Osteoblast (primary cell): ENCODE results near the gene MYOD1. TPM values are rescaled to one million over a fixed set of nuclear protein-coding genes. Genes with fewer than 3 reads are reported as not detected.

Experiments
- DNase-seq: peaks from one replicate; pipeline ENCODE4 v3.0.0; 2011; ENCODE audit warnings: low spot score, mixed read lengths; ENCODE audit not compliant: insufficient read length; ENCODE audit errors: missing footprints
- H2AFZ ChIP-seq: 2 replicates; pipeline ENCODE4 v1.6.0; 2011; ENCODE audit warnings: mild to moderate bottlenecking, low read length
- H3K27ac ChIP-seq: 2 replicates; pipeline ENCODE4 v1.5.1; 2011; ENCODE audit warnings: mild to moderate bottlenecking, low read depth, low read length, moderate library complexity
- H3K27me3 ChIP-seq: 2 replicates; pipeline ENCODE4 v1.6.0; 2012; ENCODE audit warnings: mild to moderate bottlenecking, control low read depth, inconsistent platforms, low read length, moderate library complexity; ENCODE audit not compliant: insufficient read depth
- H3K36me3 ChIP-seq: 2 replicates; pipeline ENCODE4 v1.5.1; 2011; ENCODE audit warnings: mild to moderate bottlenecking, low read length, control low read depth, moderate library complexity; ENCODE audit not compliant: insufficient read depth
- H3K4me1 ChIP-seq: 2 replicates; pipeline ENCODE4 v1.5.1; 2011; ENCODE audit warnings: mild to moderate bottlenecking, low read length, control low read depth, moderate library complexity; ENCODE audit not compliant: insufficient read depth
- H3K4me2 ChIP-seq: 2 replicates; pipeline ENCODE4 v1.6.0; 2011; ENCODE audit warnings: mild to moderate bottlenecking, low read length; ENCODE audit not compliant: insufficient read depth
- H3K4me3 ChIP-seq: fragments of 200-600 bp; sonication (generic); 3 replicates; pipeline ENCODE4 v1.5.1; 2012; ENCODE audit warnings: mild to moderate bottlenecking, low read length, inconsistent platforms; ENCODE audit not compliant: insufficient read depth
- H3K79me2 ChIP-seq: 2 replicates; pipeline ENCODE4 v1.6.0; 2012; ENCODE audit warnings: mild to moderate bottlenecking, low read length, control low read depth, inconsistent platforms; ENCODE audit not compliant: insufficient read depth
- H3K9me3 ChIP-seq: 2 replicates; pipeline ENCODE4 v1.5.1; 2011; ENCODE audit warnings: low read depth, low read length, control low read depth
- H4K20me1 ChIP-seq: 2 replicates; pipeline ENCODE4 v1.6.0; 2012; ENCODE audit warnings: mild to moderate bottlenecking, low read length, control low read depth; ENCODE audit not compliant: insufficient read depth
- CTCF ChIP-seq: IDR thresholded peaks from 2 replicates; pipeline ENCODE4 v1.5.1; 2011; ENCODE audit warnings: mild to moderate bottlenecking, low read depth, low read length, moderate library complexity; ENCODE audit errors: extremely low read depth
- total RNA-seq: library from RNA; depleted of rRNA; stranded (reverse); fragments of >200 nt; gene quantifications from 2 replicates; pipeline ENCODE4 v1.2.3, GENCODE V29; 2012

The MYOD1 gene
- total RNA-seq, 1 donor, result not detected

- TF ChIP-seq CTCF, result no peak
- no peaks in the 10 kb centered on the region for H3K79me2 ChIP-seq
- H3K9me3 ChIP-seq, result no peaks in the 10 kb centered on the region
- DNase-seq, result peak; percentile 76
- no peaks in the 10 kb centered on the region for H3K4me1 ChIP-seq
- no peaks in the 10 kb centered on the region for H3K36me3 ChIP-seq
- H2AFZ ChIP-seq, result no peak overlapping the region
- H3K27me3 ChIP-seq, result peaks cover 17% of the 10 kb centered on the region
- no peaks in the 10 kb centered on the region for H4K20me1 ChIP-seq
- no peak overlapping the region for H3K4me3 ChIP-seq
- no peak overlapping the region for H3K4me2 ChIP-seq
- no peak overlapping the region for H3K27ac ChIP-seq
These were observed 30.8 kb downstream of the MYOD1 start for GRCh38 chr11:17750013-17750800.

- peaks cover 14% of the 10 kb centered on the region for H3K27me3 ChIP-seq
- no peak overlapping the region for H3K4me3 ChIP-seq
- no peak overlapping the region for H3K27ac ChIP-seq
- no peaks in the 10 kb centered on the region for H3K36me3 ChIP-seq
- no peaks in the 10 kb centered on the region for H3K4me1 ChIP-seq
- no peaks in the 10 kb centered on the region for H3K79me2 ChIP-seq
- DNase-seq, result no peak
- no peak overlapping the region for H2AFZ ChIP-seq
- H3K4me2 ChIP-seq, result no peak overlapping the region
- H3K9me3 ChIP-seq, result no peaks in the 10 kb centered on the region
- H4K20me1 ChIP-seq, result no peaks in the 10 kb centered on the region
- no peak for TF ChIP-seq CTCF
These were observed 31.4 kb downstream of the MYOD1 start for GRCh38 chr11:17750801-17751165.

GRCh38 chr11:17751558-17751957 is 32.2 kb downstream of the MYOD1 start:
- TF ChIP-seq CTCF, result no peak
- Histone ChIP-seq H3K79me2 (no peaks in the 10 kb centered on the region), H3K9me3 (no peaks in the 10 kb centered on the region), H2AFZ (no peak overlapping the region), H3K36me3 (no peaks in the 10 kb centered on the region), H3K4me1 (no peaks in the 10 kb centered on the region), H4K20me1 (no peaks in the 10 kb centered on the region), H3K4me2 (no peak overlapping the region), H3K4me3 (no peak overlapping the region), H3K27me3 (peaks cover 14% of the 10 kb centered on the region), H3K27ac (no peak overlapping the region)
- peak; percentile 18 for DNase-seq

GRCh38 chr11:17752144-17752543 is 32.8 kb downstream of the MYOD1 start:
- Histone ChIP-seq H3K36me3 (no peaks in the 10 kb centered on the region), H3K27ac (no peak overlapping the region)

More at GRCh38 chr11:17752144-17752543, 32.8 kb downstream of the MYOD1 start:
- Histone ChIP-seq H3K27me3 (peaks cover 10% of the 10 kb centered on the region), H3K9me3 (no peaks in the 10 kb centered on the region), H3K4me3 (no peak overlapping the region), H3K4me2 (no peak overlapping the region), H4K20me1 (no peaks in the 10 kb centered on the region), H2AFZ (no peak overlapping the region), H3K4me1 (no peaks in the 10 kb centered on the region), H3K79me2 (no peaks in the 10 kb centered on the region)
- DNase-seq, result peak; percentile 26
- no peak for TF ChIP-seq CTCF
